IMR-90 (cell line): ENCODE measurements around the gene CIITA. TPM values are rescaled to one million over a fixed set of nuclear protein-coding genes. Genes with fewer than 3 reads are reported as not detected.

Experiments
- ATAC-seq: fragments of 200-7000 bp; cut with Tn5 transposase; 2 replicates; pipeline ENCODE4 v1.9.1; 2020; ENCODE audit warnings: low read depth, mild to moderate bottlenecking, moderate library complexity
- BruUV-seq: library from RNA; stranded (reverse); fragments of 400-500 nt; replicated peaks from 2 replicates; lab custom pipeline; 2021; lab: Mats Ljungman, UMichigan
- CTCF ChIA-PET: fragments of 300-600 bp; formaldehyde crosslinking; extraction: SDS; loops from one replicate; lab custom pipeline; 2021; ENCODE audit warnings: antibody characterized with exemption; lab: Yijun Ruan, JAX
- POLR2A ChIA-PET: fragments of 300-600 bp; sonication (Branson Sonifier 250); formaldehyde crosslinking; loops from one replicate; lab custom pipeline; 2022; ENCODE audit warnings: antibody characterized with exemption; ENCODE audit not compliant: unreplicated experiment; lab: Charles Lee
- DNase-seq: peaks from one replicate; pipeline ENCODE4 v3.0.0; 2013
- H2AFZ ChIP-seq: replicated peaks from 2 replicates; pipeline ENCODE3; 2013; ENCODE audit warnings: low read length, mild to moderate bottlenecking; ENCODE audit not compliant: poor library complexity
- H2AK5ac ChIP-seq: 2 replicates; pipeline ENCODE4 v1.6.1; 2013; ENCODE audit warnings: low read depth, low read length, inconsistent platforms
- H2AK9ac ChIP-seq: replicated peaks from 2 replicates; pipeline ENCODE3; 2013; ENCODE audit warnings: mild to moderate bottlenecking, low read depth, low read length, moderate library complexity; ENCODE audit not compliant: poor library complexity
- H2BK120ac ChIP-seq: 2 replicates; pipeline ENCODE4 v1.6.1; 2013; ENCODE audit warnings: low read depth, low read length, inconsistent platforms
- H2BK15ac ChIP-seq: 3 replicates; pipeline ENCODE4 v1.6.1; 2013; ENCODE audit warnings: low read depth, low read length, inconsistent platforms
- H2BK20ac ChIP-seq: 2 replicates; pipeline ENCODE4 v1.6.1; 2013; ENCODE audit warnings: low read depth, mild to moderate bottlenecking, inconsistent platforms, low read length, moderate library complexity
- H2BK5ac ChIP-seq: 2 replicates; pipeline ENCODE4 v1.6.1; 2013; ENCODE audit warnings: mild to moderate bottlenecking, low read depth, low read length, inconsistent platforms; ENCODE audit not compliant: poor library complexity, severe bottlenecking
- H3K14ac ChIP-seq: replicated peaks from 2 replicates; pipeline ENCODE4 v1.6.1; 2013; ENCODE audit warnings: low read depth, low read length, inconsistent platforms
- H3K18ac ChIP-seq: 2 replicates; pipeline ENCODE4 v1.6.1; 2013; ENCODE audit warnings: low read depth, low read length, control low read depth
- H3K23ac ChIP-seq: 2 replicates; pipeline ENCODE4 v1.6.1; 2013; ENCODE audit warnings: low read depth, low read length, inconsistent platforms
- H3K27ac ChIP-seq: 2 replicates; pipeline ENCODE4 v1.5.1; 2013; ENCODE audit warnings: mild to moderate bottlenecking, control low read depth, low read length; ENCODE audit not compliant: insufficient read depth
- H3K27me3 ChIP-seq: 2 replicates; pipeline ENCODE4 v1.6.1; 2013; ENCODE audit warnings: low read length; ENCODE audit not compliant: control insufficient read depth, insufficient read depth
- H3K36me3 ChIP-seq: 2 replicates; pipeline ENCODE4 v1.6.1; 2013; ENCODE audit warnings: low read length, mixed read lengths; ENCODE audit not compliant: control insufficient read depth, insufficient read depth
- H3K4ac ChIP-seq: 2 replicates; pipeline ENCODE4 v1.6.1; 2013; ENCODE audit warnings: low read depth, low read length, inconsistent platforms
- H3K4me1 ChIP-seq: 2 replicates; pipeline ENCODE4 v1.6.1; 2013; ENCODE audit warnings: low read length, mixed read lengths; ENCODE audit not compliant: control insufficient read depth, insufficient read depth
- H3K4me2 ChIP-seq: 2 replicates; pipeline ENCODE4 v1.6.1; 2013; ENCODE audit warnings: low read depth, mild to moderate bottlenecking, control low read depth, low read length, moderate library complexity
- H3K4me3 ChIP-seq: 2 replicates; pipeline ENCODE4 v1.5.1; 2013; ENCODE audit warnings: low read depth, mild to moderate bottlenecking, control low read depth, low read length, moderate library complexity; ENCODE audit not compliant: insufficient read depth
- H3K56ac ChIP-seq: 2 replicates; pipeline ENCODE4 v1.6.1; 2013; ENCODE audit warnings: low read length, inconsistent platforms; ENCODE audit not compliant: insufficient read depth; ENCODE audit errors: extremely low read depth
- H3K79me1 ChIP-seq, 2 experiments: 2 replicates each; pipeline ENCODE4 v1.6.1; 2013; ENCODE audit warnings: low read length in 2 of 2, inconsistent platforms in 1 of 2, low read depth in 1 of 2
- H3K9ac ChIP-seq: 2 replicates; pipeline ENCODE4 v1.6.1; 2013; ENCODE audit warnings: low read depth, low read length, control low read depth
- H3K9me1 ChIP-seq: 2 replicates; pipeline ENCODE4 v1.6.1; 2013; ENCODE audit warnings: low read length, inconsistent platforms; ENCODE audit not compliant: insufficient read depth
- H3K9me3 ChIP-seq: 2 replicates; pipeline ENCODE4 v1.6.1; 2013; ENCODE audit warnings: low read length; ENCODE audit not compliant: control insufficient read depth, insufficient read depth
- H4K20me1 ChIP-seq: 2 replicates; pipeline ENCODE4 v1.6.1; 2013; ENCODE audit warnings: low read length, inconsistent platforms; ENCODE audit not compliant: insufficient read depth
- H4K5ac ChIP-seq: 2 replicates; pipeline ENCODE4 v1.6.1; 2013; ENCODE audit warnings: mild to moderate bottlenecking, low read depth, low read length, control low read depth
- H4K8ac ChIP-seq, 2 experiments: 2 replicates each; pipeline ENCODE4 v1.6.1; 2013; ENCODE audit warnings: low read depth in 2 of 2, low read length in 2 of 2, control low read depth in 1 of 2, inconsistent platforms in 1 of 2
- H4K91ac ChIP-seq: 2 replicates; pipeline ENCODE4 v1.6.1; 2013; ENCODE audit warnings: low read depth, low read length, inconsistent platforms; ENCODE audit not compliant: insufficient read depth
- BHLHE40 ChIP-seq: fragments of 150-350 bp; IDR thresholded peaks from 2 replicates; pipeline ENCODE4 v1.6.1; 2016; ENCODE audit warnings: mild to moderate bottlenecking, low read depth, low read length
- CEBPB ChIP-seq: IDR thresholded peaks from 2 replicates; pipeline ENCODE4 v1.6.1; 2012; ENCODE audit warnings: low read depth, low read length, improper control_type of control experiment
- CHD1 ChIP-seq: IDR thresholded peaks from 2 replicates; pipeline ENCODE4 v1.6.1; 2012; ENCODE audit warnings: low read depth, low read length, improper control_type of control experiment
- CTCF ChIP-seq: conservative IDR thresholded peaks from 2 replicates; pipeline ENCODE4 v1.5.1; 2012; ENCODE audit warnings: mild to moderate bottlenecking, low read depth, low read length, improper control_type of control experiment
- ELK1 ChIP-seq: fragments of 150-350 bp; IDR thresholded peaks from 2 replicates; pipeline ENCODE4 v1.6.1; 2016; ENCODE audit warnings: low read depth, mild to moderate bottlenecking, low read length, moderate library complexity, borderline replicate concordance
- FOS ChIP-seq: fragments of 150-350 bp; IDR thresholded peaks from 2 replicates; pipeline ENCODE4 v1.6.1; 2016; ENCODE audit warnings: low read depth, low read length
- MAFK ChIP-seq: IDR thresholded peaks from 2 replicates; pipeline ENCODE4 v1.6.1; 2012; ENCODE audit warnings: low read depth, low read length, improper control_type of control experiment
- MAZ ChIP-seq: IDR thresholded peaks from 2 replicates; pipeline ENCODE4 v1.6.1; 2012; ENCODE audit warnings: low read depth, mild to moderate bottlenecking, low read length, improper control_type of control experiment, moderate library complexity, borderline replicate concordance
- MXI1 ChIP-seq: IDR thresholded peaks from 2 replicates; pipeline ENCODE4 v1.6.1; 2012; ENCODE audit warnings: low read depth, mild to moderate bottlenecking, low read length, moderate library complexity, borderline replicate concordance
- NFE2L2 ChIP-seq: fragments of 150-350 bp; IDR thresholded peaks from 2 replicates; pipeline ENCODE4 v1.6.1; 2016; ENCODE audit warnings: low read depth, mild to moderate bottlenecking, low read length
- POLR2A ChIP-seq: IDR thresholded peaks from 2 replicates; pipeline ENCODE4 v1.6.1; 2012; ENCODE audit warnings: mild to moderate bottlenecking, low read depth, low read length
- RAD21 ChIP-seq: IDR thresholded peaks from 2 replicates; pipeline ENCODE4 v1.6.1; 2012; ENCODE audit warnings: low read length, improper control_type of control experiment
- RCOR1 ChIP-seq: IDR thresholded peaks from 2 replicates; pipeline ENCODE4 v1.6.1; 2012; ENCODE audit warnings: mild to moderate bottlenecking, low read length, improper control_type of control experiment; ENCODE audit not compliant: insufficient replicate concordance
- RFX5 ChIP-seq: IDR thresholded peaks from 2 replicates; pipeline ENCODE4 v1.8.0; 2012; ENCODE audit warnings: low read depth, mild to moderate bottlenecking, low read length, moderate library complexity
- SMC3 ChIP-seq: fragments of 150-350 bp; IDR thresholded peaks from 2 replicates; pipeline ENCODE4 v1.6.1; 2016; ENCODE audit warnings: low read depth, mild to moderate bottlenecking, antibody characterized with exemption, low read length, moderate library complexity
- USF2 ChIP-seq: fragments of 150-350 bp; IDR thresholded peaks from 2 replicates; pipeline ENCODE4 v1.6.1; 2017; ENCODE audit warnings: mild to moderate bottlenecking, antibody characterized with exemption, low read length, low read depth
- WGBS, 2 experiments: methylation state at CpG; one replicate each; pipeline versions ENCODE4 v1.1.5 to v1.1.7; 2013; ENCODE audit warnings: missing lambda C conversion rate in 2 of 2; ENCODE audit not compliant: insufficient read length in 1 of 2; ENCODE audit errors: extremely low coverage in 2 of 2; 5-methylcytosine and 5-hydroxymethylcytosine counted together
- dilution Hi-C: fragments of 300-500 bp; cut with HindIII; formaldehyde crosslinking; loops from one replicate; pipeline ENCODE4 v1.14.3; 2018; ENCODE audit warnings: low sequenced_read_pairs; ENCODE audit not compliant: unreplicated experiment
- in situ Hi-C: fragments of 300-500 bp; cut with MboI; formaldehyde crosslinking; loops from 3 replicates; pipeline ENCODE4 v1.14.3; 2019; ENCODE audit warnings: low sequenced_read_pairs, inconsistent platforms, mixed read lengths
- intact Hi-C: fragments of 100-400 bp; cut with micrococcal nuclease; formaldehyde crosslinking; loops from 2 replicates; pipeline ENCODE4 v1.10.0; 2022
- polyA plus RNA-seq, 3 experiments: library from polyadenylated mRNA; depleted of rRNA; stranded (reverse); fragments of >200 nt; gene quantifications; 2 replicates each; pipeline ENCODE4 v1.2.3, GENCODE V29; 2012; ENCODE audit warnings: low replicate concordance in 1 of 3
- total RNA-seq: library from RNA; depleted of rRNA; stranded (reverse); fragments of >200 nt; gene quantifications from 2 replicates; pipeline ENCODE4 v1.2.3, GENCODE V29; 2012

The CIITA gene
- total and polyA plus RNA-seq, 2 of the 4 experiments (the other 2 are of a cell fraction) = 0.10 TPM; not detected in 1

GRCh38 chr16:10856042-10856441 lies 21.0 kb upstream of the CIITA start:
- Histone ChIP-seq H3K4me3 (no peak overlapping the region), H3K27me3 (peaks cover 1% of the 10 kb centered on the region), H3K27ac (no peak overlapping the region), H3K14ac (no peak overlapping the region), H4K91ac (no peak overlapping the region), H2BK5ac (no peak overlapping the region), H2AFZ (no peak overlapping the region), H3K4me1 (no peaks in the 10 kb centered on the region), H2AK5ac (no peak overlapping the region), H3K9me1 (no peaks in the 10 kb centered on the region), H2BK15ac (no peak overlapping the region), H3K4ac (no peak overlapping the region), H4K5ac (no peak overlapping the region), H4K20me1 (no peaks in the 10 kb centered on the region), H3K36me3 (no peaks in the 10 kb centered on the region), H3K9me3 (no peaks in the 10 kb centered on the region), H3K9ac (no peak overlapping the region), H3K18ac (no peak overlapping the region), H2BK20ac (no peak overlapping the region), H4K8ac (no peak overlapping the region), H3K23ac (no peak overlapping the region), H3K56ac (no peak overlapping the region), H2BK120ac (no peak overlapping the region), H3K79me1 (no peaks in the 10 kb centered on the region), H3K4me2 (no peak overlapping the region), H2AK9ac (no peak overlapping the region)
- TF ChIP-seq FOS = no peak
- TF ChIP-seq RAD21 = no peak
- no peak for TF ChIP-seq RFX5
- TF ChIP-seq USF2 = no peak
- TF ChIP-seq BHLHE40 = no peak
- TF ChIP-seq NFE2L2 = no peak
- no peak for TF ChIP-seq CTCF
- TF ChIP-seq CHD1 = no peak
- TF ChIP-seq POLR2A = no peak
- TF ChIP-seq SMC3 = no peak
- no peak for TF ChIP-seq ELK1
- no peak for TF ChIP-seq MXI1
- no peak for TF ChIP-seq MAZ
- TF ChIP-seq RCOR1 = no peak
- no peak for TF ChIP-seq MAFK
- no peak for TF ChIP-seq CEBPB
- CTCF ChIA-PET = no interaction called here
- intact Hi-C loops = no loop called here
- no peak for DNase-seq
- no CpG with 5 or more reads among the region's 2 CpGs for WGBS, 2 experiments
- ATAC-seq = no peak
- no TSS peak for BruUV-seq
- dilution Hi-C loops = no loop called here
- in situ Hi-C loops = no loop called here
- POLR2A ChIA-PET = interaction anchor here (0.6 kb wide), 1 partner anchor 13 kb away, joined by 4 read pairs; no protein-coding TSS in a partner anchor
